ENCODE measurements around the gene FAM110C. TPM values are rescaled to one million over a fixed set of nuclear protein-coding genes. Genes with fewer than 3 reads are reported as not detected.
"Not testable (repeated sequence)": the region's sequence is repeated elsewhere in the genome, so short reads cannot be mapped to it uniquely, and the experiment has no call there.

FAM110C gene
- 1.4 TPM for total RNA-seq
- long read RNA-seq, result 0 reads

GRCh38 chr2:46471-47345, at the start of gene FAM110C:
FAM110C (minus strand) TSS chr2:46505; CDS start chr2:46385, 120 bp downstream.
- no peak for DNase-seq (ENCODE audit: low spot score)

GRCh38 chr2:92326-92725, 46.0 kb upstream of the FAM110C start:
- DNase-seq (ENCODE audit: low spot score), result no peak

- no peak for DNase-seq (ENCODE audit: low spot score)
Observed at GRCh38 chr2:90645-91312, 44.5 kb upstream of the FAM110C start.

- DNase-seq (ENCODE audit: low spot score), result no peak
Observed at GRCh38 chr2:85761-86160, 39.5 kb upstream of the FAM110C start.

- DNase-seq (ENCODE audit: low spot score), result no peak
Observed at GRCh38 chr2:84121-84520, 37.8 kb upstream of the FAM110C start.

- no peak for DNase-seq (ENCODE audit: low spot score)
Observed at GRCh38 chr2:80971-81736, 34.8 kb upstream of the FAM110C start.

GRCh38 chr2:80378-80777, 34.1 kb upstream of the FAM110C start:
- DNase-seq (ENCODE audit: low spot score), result no peak

GRCh38 chr2:71309-72035, 25.2 kb upstream of the FAM110C start:
- no peak for DNase-seq (ENCODE audit: low spot score)

- no peak for DNase-seq (ENCODE audit: low spot score)
Observed at GRCh38 chr2:69366-70344, 23.4 kb upstream of the FAM110C start.

- DNase-seq (ENCODE audit: low spot score), result not testable (repeated sequence)
Observed at GRCh38 chr2:68637-69036, 22.3 kb upstream of the FAM110C start.

- DNase-seq (ENCODE audit: low spot score), result no peak
Observed at GRCh38 chr2:66853-67252, 20.5 kb upstream of the FAM110C start.

- DNase-seq (ENCODE audit: low spot score), result no peak
Observed at GRCh38 chr2:65121-65520, 18.8 kb upstream of the FAM110C start.

GRCh38 chr2:55587-56448, 9.5 kb upstream of the FAM110C start:
- no peak for DNase-seq (ENCODE audit: low spot score)

GRCh38 chr2:51613-52012, 5.3 kb upstream of the FAM110C start:
- DNase-seq (ENCODE audit: low spot score), result no peak

- no peak for DNase-seq (ENCODE audit: low spot score)
Observed at GRCh38 chr2:47737-48136, 1.4 kb upstream of the FAM110C start.

- no peak for DNase-seq (ENCODE audit: low spot score)
Observed at GRCh38 chr2:47346-47725, 1.0 kb upstream of the FAM110C start.

GRCh38 chr2:46131-46470, 204 bp downstream of the FAM110C start:
- DNase-seq (ENCODE audit: low spot score), result no peak

GRCh38 chr2:45342-46130, 769 bp downstream of the FAM110C start:
- DNase-seq (ENCODE audit: low spot score), result no peak

Data from mesenteric fat pad (tissue), 1 donor.